HCT116 (cell line): ENCODE measurements around the gene RET. TPM values are rescaled to one million over a fixed set of nuclear protein-coding genes. Genes with fewer than 3 reads are reported as not detected.

Experiments
- ATAC-seq: fragments of 200-7000 bp; cut with Tn5 transposase; 2 replicates; pipeline ENCODE4 v1.9.1; 2020; ENCODE audit warnings: mild to moderate bottlenecking, moderate library complexity
- BruUV-seq: library from RNA; stranded (reverse); fragments of 400-500 nt; replicated peaks from 2 replicates; lab custom pipeline; 2021; lab: Mats Ljungman, UMichigan
- CTCF ChIA-PET: fragments of 300-600 bp; sonication (Branson Sonifier 250); formaldehyde crosslinking; loops from one replicate; lab custom pipeline; 2021; ENCODE audit warnings: antibody characterized with exemption; lab: Charles Lee
- POLR2A ChIA-PET: fragments of 300-600, 350-600 bp; sonication (Branson Sonifier 250); formaldehyde crosslinking; loops from one replicate; lab custom pipeline; 2021; ENCODE audit warnings: antibody characterized with exemption; lab: Charles Lee
- RAD21 ChIA-PET, 2 experiments: fragments of 300-600 bp; sonication (Branson Sonifier 250); formaldehyde crosslinking; loops; one replicate each; lab custom pipeline; 2023; ENCODE audit warnings: low total read pairs in 2 of 2; ENCODE audit not compliant: uncharacterized antibody in 2 of 2, unreplicated experiment in 2 of 2, low non-redundant PET in 1 of 2; lab: Charles Lee
- DNase-seq: peaks from one replicate; pipeline ENCODE4 v3.0.0-alpha.2; 2010; ENCODE audit warnings: low read depth, low spot score
- H2AFZ ChIP-seq: fragments of 200-600 bp; shearing (Covaris generic), sonication (generic); 2 replicates; pipeline ENCODE4 v1.6.1; 2017; ENCODE audit warnings: low read depth, mixed run types, mixed read lengths, antibody characterized with exemption, low read length; ENCODE audit not compliant: poor library complexity, severe bottlenecking
- H3K27ac ChIP-seq: 2 replicates; pipeline ENCODE4 v1.5.1; 2012; ENCODE audit warnings: low read depth, low read length
- H3K27me3 ChIP-seq: fragments of 200-600 bp; sonication (generic); 2 replicates; pipeline ENCODE4 v1.6.1; 2016; ENCODE audit warnings: mixed run types, low read length, mixed read lengths; ENCODE audit not compliant: insufficient read depth
- H3K36me3 ChIP-seq, 2 experiments: fragments of 200-500 bp in 1 of 2; fragments of 200-600 bp in 1 of 2; sonication (Bioruptor generic) in 1 of 2; sonication (generic) in 1 of 2; 2 replicates each; pipeline versions ENCODE4 v1.5.1 to v1.6.1; 2014 to 2016; ENCODE audit warnings: low read length in 2 of 2, inconsistent platforms in 1 of 2, mixed read lengths in 1 of 2, mixed run types in 1 of 2; ENCODE audit not compliant: insufficient read depth in 2 of 2, control insufficient read depth in 1 of 2
- H3K4me1 ChIP-seq, 2 experiments: fragments of 200-600 bp in 1 of 2; sonication (generic) in 1 of 2; 2 replicates each; pipeline versions ENCODE4 v1.5.1 to v1.6.1; 2012 to 2017; ENCODE audit warnings: low read length in 2 of 2, inconsistent platforms in 1 of 2, mild to moderate bottlenecking in 1 of 2, mixed read lengths in 1 of 2, mixed run types in 1 of 2, moderate library complexity in 1 of 2; ENCODE audit not compliant: insufficient read depth in 2 of 2, control insufficient read depth in 1 of 2
- H3K4me2 ChIP-seq: fragments of 200-600 bp; sonication (generic); 2 replicates; pipeline ENCODE4 v1.6.1; 2017; ENCODE audit warnings: mixed run types, low read length, mixed read lengths
- H3K4me3 ChIP-seq, 2 experiments: fragments of 200-600 bp in 1 of 2; sonication (generic) in 1 of 2; replicated peaks in 1 of 2; 2 replicates each; pipeline ENCODE4 v1.5.1; 2011 to 2016; ENCODE audit warnings: low read length in 2 of 2, control low read depth in 1 of 2, low read depth in 1 of 2, mild to moderate bottlenecking in 1 of 2, mixed read lengths in 1 of 2, mixed run types in 1 of 2
- H3K79me2 ChIP-seq: fragments of 200-600 bp; sonication (generic); 2 replicates; pipeline ENCODE4 v1.6.1; 2017; ENCODE audit warnings: mild to moderate bottlenecking, mixed run types, low read length, moderate library complexity, mixed read lengths; ENCODE audit not compliant: insufficient read depth
- H3K9ac ChIP-seq: fragments of 200-600 bp; sonication (generic); 2 replicates; pipeline ENCODE4 v1.6.1; 2016; ENCODE audit warnings: low read length, mixed read lengths
- H3K9me2 ChIP-seq: fragments of 200-600 bp; sonication (generic), shearing (Covaris generic); 2 replicates; pipeline ENCODE4 v1.6.1; 2017; ENCODE audit warnings: mixed run types, mild to moderate bottlenecking, moderate library complexity; ENCODE audit not compliant: insufficient read depth
- H3K9me3 ChIP-seq, 2 experiments: fragments of 200-500 bp in 1 of 2; fragments of 200-600 bp in 1 of 2; sonication (Bioruptor generic) in 1 of 2; sonication (generic) in 1 of 2; 2 replicates each; pipeline ENCODE4 v1.6.1; 2014 to 2017; ENCODE audit warnings: low read length in 2 of 2, mixed read lengths in 2 of 2, inconsistent platforms in 1 of 2, low read depth in 1 of 2, mild to moderate bottlenecking in 1 of 2, mixed run types in 1 of 2, moderate library complexity in 1 of 2; ENCODE audit not compliant: control insufficient read depth in 1 of 2, insufficient read depth in 1 of 2
- H4K20me1 ChIP-seq: fragments of 200-600 bp; sonication (generic), shearing (Covaris generic); 2 replicates; pipeline ENCODE4 v1.6.1; 2017; ENCODE audit warnings: mixed run types, mild to moderate bottlenecking, moderate library complexity; ENCODE audit not compliant: insufficient read depth
- CBX3 ChIP-seq: IDR thresholded peaks from 2 replicates; pipeline ENCODE4 v1.6.1; 2012; ENCODE audit warnings: low read depth
- CEBPB ChIP-seq: IDR thresholded peaks from 2 replicates; pipeline ENCODE4 v1.6.1; 2012; ENCODE audit warnings: low read depth
- ELF1 ChIP-seq: IDR thresholded peaks from 2 replicates; pipeline ENCODE4 v1.6.1; 2012; ENCODE audit warnings: low read depth, borderline replicate concordance
- EZH2 ChIP-seq: fragments of 200-600 bp; sonication (generic); IDR thresholded peaks from 2 replicates; pipeline ENCODE4 v1.6.1; 2017; ENCODE audit warnings: antibody characterized with exemption, mixed run types
- FOSL1 ChIP-seq: IDR thresholded peaks from 2 replicates; pipeline ENCODE4 v1.6.1; 2012; ENCODE audit warnings: low read depth
- JUND ChIP-seq: IDR thresholded peaks from 2 replicates; pipeline ENCODE4 v1.6.1; 2012
- POLR2AphosphoS5 ChIP-seq: IDR thresholded peaks from 2 replicates; pipeline ENCODE4 v1.6.1; 2011; ENCODE audit warnings: mild to moderate bottlenecking, low read depth, low read length, moderate library complexity
- SIN3A ChIP-seq: IDR thresholded peaks from 2 replicates; pipeline ENCODE4 v1.6.1; 2012; ENCODE audit warnings: low read depth
- SP1 ChIP-seq: IDR thresholded peaks from 2 replicates; pipeline ENCODE4 v1.6.1; 2012; ENCODE audit warnings: low read depth
- TCF7L2 ChIP-seq: IDR thresholded peaks from 2 replicates; pipeline ENCODE4 v1.7.0; 2011; ENCODE audit warnings: borderline replicate concordance, inconsistent platforms; ENCODE audit not compliant: insufficient read depth, insufficient read length; ENCODE audit errors: extremely low read depth
- YY1 ChIP-seq: IDR thresholded peaks from 2 replicates; pipeline ENCODE4 v1.6.1; 2011; ENCODE audit warnings: low read length, low read depth, moderate library complexity, mild to moderate bottlenecking; ENCODE audit not compliant: insufficient replicate concordance; ENCODE audit errors: extremely low read depth
- ZFX ChIP-seq: fragments of 450-650 bp; IDR thresholded peaks from 2 replicates; pipeline ENCODE4 v1.6.1; 2017
- intact Hi-C: fragments of 100-400 bp; cut with micrococcal nuclease; formaldehyde crosslinking; loops from 2 replicates; pipeline ENCODE4 v1.10.0; 2022
- total RNA-seq: library from RNA; stranded (reverse); gene quantifications from one replicate; pipeline ENCODE4 v1.2.1, GENCODE V29; 2021; ENCODE audit not compliant: unreplicated experiment
- TF ChIP-seq, protein P1 (sequence below): IDR thresholded peaks from 2 replicates; pipeline ENCODE4 v1.6.1; 2011; ENCODE audit warnings: mild to moderate bottlenecking, low read length, moderate library complexity; ENCODE audit not compliant: insufficient replicate concordance; ENCODE audit errors: extremely low read depth
- TF ChIP-seq, protein P2 (sequence below): IDR thresholded peaks from 2 replicates; pipeline ENCODE4 v1.6.1; 2012
- TF ChIP-seq, protein P3 (sequence below): IDR thresholded peaks from 2 replicates; pipeline ENCODE4 v1.6.1; 2012; ENCODE audit warnings: low read depth
- TF ChIP-seq, protein P4 (sequence below): IDR thresholded peaks from 2 replicates; pipeline ENCODE4 v1.6.1; 2012

Gene RET
- total RNA-seq, 1 experiment from 2014 or later, result 5.9 TPM

DNA sequence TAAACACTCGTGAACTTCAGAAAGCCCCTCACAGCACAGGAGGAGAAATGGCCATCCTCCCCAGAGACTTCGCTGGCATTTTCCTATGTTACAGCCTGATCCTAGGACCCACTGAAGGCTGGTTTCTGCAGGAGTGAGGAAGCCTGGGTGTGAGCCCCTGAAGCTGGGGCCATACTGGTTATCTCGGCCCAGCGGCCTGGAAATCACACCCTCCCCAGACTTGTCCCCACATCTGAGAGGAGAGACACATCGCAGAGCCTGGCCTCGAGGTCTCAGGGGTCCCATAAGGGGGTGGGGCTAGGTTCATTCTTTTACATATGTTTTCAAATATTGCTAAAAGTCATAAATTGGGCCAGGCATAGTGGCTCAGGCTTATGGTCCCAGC is 17.5 kb upstream of the RET start (continued):
- TF ChIP-seq, protein P1, sequence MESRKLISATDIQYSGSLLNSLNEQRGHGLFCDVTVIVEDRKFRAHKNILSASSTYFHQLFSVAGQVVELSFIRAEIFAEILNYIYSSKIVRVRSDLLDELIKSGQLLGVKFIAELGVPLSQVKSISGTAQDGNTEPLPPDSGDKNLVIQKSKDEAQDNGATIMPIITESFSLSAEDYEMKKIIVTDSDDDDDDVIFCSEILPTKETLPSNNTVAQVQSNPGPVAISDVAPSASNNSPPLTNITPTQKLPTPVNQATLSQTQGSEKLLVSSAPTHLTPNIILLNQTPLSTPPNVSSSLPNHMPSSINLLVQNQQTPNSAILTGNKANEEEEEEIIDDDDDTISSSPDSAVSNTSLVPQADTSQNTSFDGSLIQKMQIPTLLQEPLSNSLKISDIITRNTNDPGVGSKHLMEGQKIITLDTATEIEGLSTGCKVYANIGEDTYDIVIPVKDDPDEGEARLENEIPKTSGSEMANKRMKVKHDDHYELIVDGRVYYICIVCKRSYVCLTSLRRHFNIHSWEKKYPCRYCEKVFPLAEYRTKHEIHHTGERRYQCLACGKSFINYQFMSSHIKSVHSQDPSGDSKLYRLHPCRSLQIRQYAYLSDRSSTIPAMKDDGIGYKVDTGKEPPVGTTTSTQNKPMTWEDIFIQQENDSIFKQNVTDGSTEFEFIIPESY, result no peak
- no peak for TF ChIP-seq FOSL1
- no peak for TF ChIP-seq SP1

DNA sequence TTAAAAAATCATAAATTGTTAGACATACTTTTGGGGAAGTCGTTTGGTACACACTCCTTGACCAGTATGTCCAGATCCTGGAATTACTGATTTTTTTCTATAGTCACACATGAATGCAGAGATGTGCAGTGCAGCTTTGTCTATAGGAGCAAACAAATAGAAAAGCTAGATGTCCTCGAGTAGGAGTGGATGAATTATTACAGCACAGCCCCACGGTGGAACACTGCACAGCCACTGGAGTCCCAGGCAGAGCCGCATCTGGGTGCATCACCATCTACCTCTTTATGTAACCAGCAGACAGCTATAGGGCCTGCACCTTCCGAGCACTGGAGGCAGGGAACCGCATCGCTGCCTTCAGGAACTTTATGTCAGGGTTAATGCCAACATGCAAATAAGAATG is 17.0 kb upstream of the RET start:
- DNase-seq (no peak), ATAC-seq (no peak)
- Histone ChIP-seq H3K9me3 (no peaks in the 10 kb centered on the region), H2AFZ (no peak overlapping the region), H4K20me1 (no peaks in the 10 kb centered on the region), H3K4me3 (no peak overlapping the region), H3K4me1 (no peaks in the 10 kb centered on the region)
- ChIA-PET POLR2A (no interaction called here), RAD21 (no interaction called here)
- TF ChIP-seq TCF7L2, result no peak
- TF ChIP-seq, protein P2, sequence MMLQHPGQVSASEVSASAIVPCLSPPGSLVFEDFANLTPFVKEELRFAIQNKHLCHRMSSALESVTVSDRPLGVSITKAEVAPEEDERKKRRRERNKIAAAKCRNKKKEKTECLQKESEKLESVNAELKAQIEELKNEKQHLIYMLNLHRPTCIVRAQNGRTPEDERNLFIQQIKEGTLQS, result no peak
- no peak for TF ChIP-seq YY1
- TF ChIP-seq FOSL1, result no peak
- TF ChIP-seq SIN3A, result no peak
- no peak for TF ChIP-seq ELF1
- no peak for TF ChIP-seq EZH2
- TF ChIP-seq, protein P3, sequence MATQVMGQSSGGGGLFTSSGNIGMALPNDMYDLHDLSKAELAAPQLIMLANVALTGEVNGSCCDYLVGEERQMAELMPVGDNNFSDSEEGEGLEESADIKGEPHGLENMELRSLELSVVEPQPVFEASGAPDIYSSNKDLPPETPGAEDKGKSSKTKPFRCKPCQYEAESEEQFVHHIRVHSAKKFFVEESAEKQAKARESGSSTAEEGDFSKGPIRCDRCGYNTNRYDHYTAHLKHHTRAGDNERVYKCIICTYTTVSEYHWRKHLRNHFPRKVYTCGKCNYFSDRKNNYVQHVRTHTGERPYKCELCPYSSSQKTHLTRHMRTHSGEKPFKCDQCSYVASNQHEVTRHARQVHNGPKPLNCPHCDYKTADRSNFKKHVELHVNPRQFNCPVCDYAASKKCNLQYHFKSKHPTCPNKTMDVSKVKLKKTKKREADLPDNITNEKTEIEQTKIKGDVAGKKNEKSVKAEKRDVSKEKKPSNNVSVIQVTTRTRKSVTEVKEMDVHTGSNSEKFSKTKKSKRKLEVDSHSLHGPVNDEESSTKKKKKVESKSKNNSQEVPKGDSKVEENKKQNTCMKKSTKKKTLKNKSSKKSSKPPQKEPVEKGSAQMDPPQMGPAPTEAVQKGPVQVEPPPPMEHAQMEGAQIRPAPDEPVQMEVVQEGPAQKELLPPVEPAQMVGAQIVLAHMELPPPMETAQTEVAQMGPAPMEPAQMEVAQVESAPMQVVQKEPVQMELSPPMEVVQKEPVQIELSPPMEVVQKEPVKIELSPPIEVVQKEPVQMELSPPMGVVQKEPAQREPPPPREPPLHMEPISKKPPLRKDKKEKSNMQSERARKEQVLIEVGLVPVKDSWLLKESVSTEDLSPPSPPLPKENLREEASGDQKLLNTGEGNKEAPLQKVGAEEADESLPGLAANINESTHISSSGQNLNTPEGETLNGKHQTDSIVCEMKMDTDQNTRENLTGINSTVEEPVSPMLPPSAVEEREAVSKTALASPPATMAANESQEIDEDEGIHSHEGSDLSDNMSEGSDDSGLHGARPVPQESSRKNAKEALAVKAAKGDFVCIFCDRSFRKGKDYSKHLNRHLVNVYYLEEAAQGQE, result no peak
- no peak for TF ChIP-seq POLR2AphosphoS5
- TF ChIP-seq JUND, result no peak
- TF ChIP-seq CEBPB, result no peak
- no peak for TF ChIP-seq CBX3
- TF ChIP-seq, protein P4, sequence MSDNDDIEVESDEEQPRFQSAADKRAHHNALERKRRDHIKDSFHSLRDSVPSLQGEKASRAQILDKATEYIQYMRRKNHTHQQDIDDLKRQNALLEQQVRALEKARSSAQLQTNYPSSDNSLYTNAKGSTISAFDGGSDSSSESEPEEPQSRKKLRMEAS, result no peak
- TF ChIP-seq ZFX, result no peak
- TF ChIP-seq, all 23 proteins: peak for 0
- H3K79me2 ChIP-seq, result no peaks in the 10 kb centered on the region
- H3K36me3 ChIP-seq, result no peaks in the 10 kb centered on the region
- H3K27me3 ChIP-seq, result peaks cover 8% of the 10 kb centered on the region; the same call in 1 of the 2 replicates
- intact Hi-C loops, result no loop called here
- no peaks in the 10 kb centered on the region for H3K9me2 ChIP-seq
- H3K27ac ChIP-seq, result no peak overlapping the region
- no peak overlapping the region for H3K9ac ChIP-seq
- CTCF ChIA-PET, result no interaction called here
- BruUV-seq, result no TSS peak
- no peak overlapping the region for H3K4me2 ChIP-seq
